Left colon (tissue), 2 donors: ENCODE results near the gene FERMT3. TPM values are rescaled to one million over a fixed set of nuclear protein-coding genes. Genes with fewer than 3 reads are reported as not detected.
A peak's percentile ranks its signal among the peaks of the same experiment; 100 is the strongest.

Experiments
- ATAC-seq: fragments of 200-7000 bp; cut with Tn5 transposase; one replicate; pipeline ENCODE4 v1.9.1; 2020; ENCODE audit warnings: mild to moderate bottlenecking, moderate library complexity
- DNase-seq, 2 donors: peaks; one replicate each; pipeline ENCODE4 v3.0.0-alpha.2; 2020
- intact Hi-C, 2 donors: fragments of 100-400 bp; cut with DNase I in 1 of 2; cut with micrococcal nuclease in 1 of 2; formaldehyde crosslinking; loops; one replicate each; pipeline versions ENCODE4 v1.11.2 to v1.14.0; 2022; cut with DNase I, micrococcal nuclease
- total RNA-seq, 2 donors: library from RNA; stranded (reverse); fragmentation: NEBNext Ultra II Directional; extraction: Animal tissue kit (Norgen Biotek cat#: 25700); gene quantifications; one replicate each; pipeline ENCODE4 v1.2.1, GENCODE V29; 2021
- donor health status: DM: no; HTN: no; CAD: no.
- donor health status: DM: yes; HTN: yes; CAD: no.

Gene FERMT3
- total RNA-seq, 2 donors from 2014 or later, result 16.1 to 21.7 TPM

GRCh38 chr11:64185175-64185692 lies 21.3 kb upstream of the FERMT3 start:
- peak; percentile 88 to 89 for DNase-seq
- intact Hi-C loops, result no loop called here
- peak; percentile 54 for ATAC-seq

DNA sequence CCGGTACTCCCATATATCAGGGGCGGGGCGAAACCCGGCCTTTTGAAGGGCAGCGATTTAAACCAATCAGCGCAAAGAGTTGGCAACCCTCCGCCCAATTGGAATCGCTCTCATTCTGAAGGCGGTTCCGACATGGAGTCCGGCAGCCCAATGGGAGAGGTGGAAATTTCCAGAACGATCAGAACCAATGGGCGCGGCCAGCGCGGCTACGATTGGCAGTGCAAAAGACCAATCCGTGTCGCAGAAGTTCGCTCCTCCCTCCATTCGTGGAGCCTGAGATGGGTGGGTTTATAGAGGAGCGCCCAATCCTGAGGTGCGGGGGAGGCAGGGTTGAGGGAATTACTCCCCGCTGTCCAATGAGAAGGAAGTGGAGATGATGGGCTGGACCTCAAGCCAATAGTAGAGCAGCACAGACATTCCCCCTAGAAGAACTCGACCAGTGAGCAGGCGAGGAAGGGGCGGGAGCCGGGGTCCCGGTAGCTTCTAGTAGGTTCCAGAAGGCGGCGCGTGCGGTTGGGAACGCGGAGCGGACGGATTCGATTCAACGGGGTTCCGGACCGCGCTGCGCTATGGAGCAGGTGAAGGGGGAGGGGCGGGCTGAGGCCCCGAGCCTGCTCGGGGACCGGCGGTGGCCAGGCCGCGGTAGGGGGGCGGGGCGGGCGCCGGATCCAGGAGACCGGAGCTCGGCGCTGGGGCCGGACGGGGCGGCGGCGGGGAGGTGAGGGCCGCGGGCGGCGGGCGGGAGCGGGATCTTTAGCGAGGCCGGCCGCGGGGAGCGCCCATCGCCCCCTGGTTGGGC lies 20.6 kb upstream of the FERMT3 start, which contains the start of gene STIP1:
Gene STIP1, plus strand, starts transcription at position 479 of the 799 bp plus-strand sequence. Its CDS starts 91 bp downstream, at position 570.
- intact Hi-C loops, result no loop called here
- ATAC-seq (peak; percentile 77), DNase-seq (peak; percentile 98 to 100)

- DNase-seq (no peak), ATAC-seq (no peak)
- intact Hi-C loops, result no loop called here
Observed at GRCh38 chr11:64186492-64187165, 19.9 kb upstream of the FERMT3 start.

GRCh38 chr11:64192434-64192833 lies 14.1 kb upstream of the FERMT3 start:
- intact Hi-C loops, result no loop called here
- DNase-seq (no peak), ATAC-seq (no peak)

DNA sequence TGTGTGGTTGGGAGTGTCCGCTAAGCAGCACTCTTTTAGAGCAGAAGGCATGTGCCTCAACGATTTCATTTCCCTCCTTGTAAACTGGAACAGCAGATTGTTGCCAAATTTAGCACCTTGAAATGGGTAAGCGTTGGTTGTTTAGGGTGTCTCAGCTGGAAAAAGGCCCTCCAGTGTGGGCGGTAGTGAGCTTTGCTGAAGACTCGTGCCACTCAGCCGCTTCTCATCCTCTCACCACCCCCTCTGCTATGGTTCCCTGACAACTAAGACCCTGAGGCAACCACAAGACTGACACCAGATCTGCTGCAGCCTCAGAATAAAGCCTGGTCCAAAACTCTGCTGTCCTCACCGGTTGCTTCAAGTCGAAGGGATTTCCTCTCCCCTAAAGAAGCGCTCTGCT lies 9.9 kb upstream of the FERMT3 start:
- intact Hi-C loops, result no loop called here
- ATAC-seq, result no peak
- DNase-seq, result no peak

GRCh38 chr11:64198511-64198910 lies 8.0 kb upstream of the FERMT3 start:
- no peak for DNase-seq
- intact Hi-C loops, result no loop called here
- ATAC-seq, result no peak

DNA sequence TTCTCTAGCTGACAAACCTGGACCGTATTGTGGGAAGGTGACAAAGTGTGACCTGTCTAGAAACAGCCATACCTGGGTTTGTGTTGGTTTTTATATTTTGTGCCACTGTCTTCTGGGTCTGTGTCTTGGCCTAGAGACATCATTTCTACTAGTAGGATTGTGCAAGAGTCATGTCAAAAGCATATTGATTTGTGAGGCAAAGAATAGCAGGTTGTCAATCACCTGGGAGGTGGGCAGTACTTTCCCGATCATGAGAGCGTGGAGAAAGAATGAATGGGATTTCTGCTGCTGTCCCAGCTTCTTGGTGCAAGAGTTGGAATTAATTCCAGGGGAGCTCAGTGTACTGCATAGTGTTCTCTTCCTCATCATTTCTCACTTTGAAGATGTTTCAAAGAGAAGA lies 5.0 kb upstream of the FERMT3 start:
- ATAC-seq (no peak), DNase-seq (no peak)
- intact Hi-C loops, result loop anchor here (10.0 kb wide), 2 partner anchors 83 to 103 kb away; partner anchors contain the start of genes BAD (in 1 of the 2), CATSPERZ (in 1 of the 2), ESRRA (in 1 of the 2) and GPR137 (in 1 of the 2)

DNA sequence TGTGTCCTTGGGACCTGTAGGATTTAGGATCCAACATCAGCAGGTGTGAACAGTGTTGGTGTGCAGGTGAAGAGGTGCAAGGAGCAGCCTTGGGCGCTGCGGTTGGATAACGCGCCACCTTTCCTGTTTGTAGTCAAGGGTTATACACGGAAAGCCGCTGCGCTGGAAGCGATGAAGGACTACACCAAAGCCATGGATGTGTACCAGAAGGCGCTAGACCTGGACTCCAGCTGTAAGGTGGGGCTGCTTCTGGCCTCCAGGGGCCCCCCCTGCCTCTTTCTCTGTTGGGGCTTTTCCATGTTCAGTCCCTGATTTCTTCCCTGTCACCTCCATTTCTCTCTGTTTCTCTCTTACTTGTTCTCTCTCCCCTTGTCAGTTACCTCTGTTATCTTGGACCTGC lies 3.5 kb upstream of the FERMT3 start:
- intact Hi-C loops, result loop anchor here (10.0 kb wide), 2 partner anchors 82 to 102 kb away; partner anchors contain the start of genes BAD (in 1 of the 2), CATSPERZ (in 1 of the 2), ESRRA (in 1 of the 2) and GPR137 (in 1 of the 2)
- no peak for ATAC-seq
- no peak for DNase-seq

DNA sequence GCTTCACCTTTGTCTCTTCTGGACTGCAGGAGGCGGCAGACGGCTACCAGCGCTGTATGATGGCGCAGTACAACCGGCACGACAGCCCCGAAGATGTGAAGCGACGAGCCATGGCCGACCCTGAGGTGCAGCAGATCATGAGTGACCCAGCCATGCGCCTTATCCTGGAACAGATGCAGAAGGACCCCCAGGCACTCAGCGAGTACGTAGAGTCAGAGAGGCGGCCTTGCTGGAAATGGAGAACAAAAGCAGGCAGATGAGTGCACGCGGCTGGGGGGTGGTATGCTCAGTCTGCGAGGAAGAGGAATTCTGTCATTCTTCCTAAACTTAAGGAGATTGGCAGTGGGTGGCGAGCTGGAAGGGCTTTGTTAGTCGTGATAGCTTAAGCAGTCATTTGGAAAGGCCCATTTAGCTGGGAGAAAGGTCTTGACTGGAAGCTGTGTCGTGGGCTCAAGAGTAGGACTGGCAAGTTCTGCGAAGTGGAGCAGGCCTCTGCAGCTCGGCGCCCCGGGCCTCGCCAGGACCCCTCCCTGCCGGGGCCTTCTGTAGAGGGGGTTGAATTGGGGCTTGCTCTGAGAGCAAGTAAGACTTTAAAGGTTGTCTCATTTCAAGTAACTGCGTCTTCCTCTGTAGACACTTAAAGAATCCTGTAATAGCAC lies 3.0 kb upstream of the FERMT3 start:
- no peak for ATAC-seq
- no peak for DNase-seq
- intact Hi-C loops, result loop anchor here (10.0 kb wide), 2 partner anchors 81 to 101 kb away; partner anchors contain the start of genes BAD (in 1 of the 2), CATSPERZ (in 1 of the 2), ESRRA (in 1 of the 2) and GPR137 (in 1 of the 2)

- ATAC-seq, result no peak
- intact Hi-C loops, result loop anchor here (10.0 kb wide), 2 partner anchors 81 to 101 kb away; partner anchors contain the start of genes BAD (in 1 of the 2), CATSPERZ (in 1 of the 2), ESRRA (in 1 of the 2) and GPR137 (in 1 of the 2)
Observed at GRCh38 chr11:64204080-64204440, 2.5 kb upstream of the FERMT3 start.

DNA sequence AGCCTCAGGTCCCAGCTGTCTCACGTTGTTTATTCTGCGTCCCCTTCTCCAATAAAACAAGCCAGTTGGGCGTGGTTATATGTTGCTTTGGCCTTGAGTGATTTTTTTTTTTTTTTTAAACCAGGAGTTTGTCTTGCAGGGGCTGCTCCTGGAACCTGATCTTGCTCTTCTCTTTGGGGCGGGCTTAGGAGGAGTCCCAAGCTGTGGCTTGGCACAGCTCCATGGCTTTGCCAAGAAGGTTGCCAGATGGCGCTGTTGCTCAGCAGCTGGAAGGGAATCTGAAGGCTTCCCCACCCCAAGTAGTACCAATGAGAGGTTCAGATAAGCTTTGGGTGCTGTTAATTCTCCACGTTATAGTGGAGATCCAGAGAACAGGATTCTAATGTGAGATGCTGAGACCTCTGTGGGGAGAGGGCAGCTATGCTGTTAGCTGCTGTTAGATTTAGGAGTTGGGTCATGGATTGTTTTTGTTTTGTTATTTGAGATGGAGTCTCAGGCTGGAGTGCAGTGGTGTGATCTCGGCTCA lies 2.0 kb upstream of the FERMT3 start:
- intact Hi-C loops, result loop anchor here (10.0 kb wide), 2 partner anchors 80 to 100 kb away; partner anchors contain the start of genes BAD (in 1 of the 2), CATSPERZ (in 1 of the 2), ESRRA (in 1 of the 2) and GPR137 (in 1 of the 2)
- ATAC-seq, result peak; percentile 73

More at GRCh38 chr11:64204080-64204440, 2.5 kb upstream of the FERMT3 start:
- DNase-seq, result no peak

DNA sequence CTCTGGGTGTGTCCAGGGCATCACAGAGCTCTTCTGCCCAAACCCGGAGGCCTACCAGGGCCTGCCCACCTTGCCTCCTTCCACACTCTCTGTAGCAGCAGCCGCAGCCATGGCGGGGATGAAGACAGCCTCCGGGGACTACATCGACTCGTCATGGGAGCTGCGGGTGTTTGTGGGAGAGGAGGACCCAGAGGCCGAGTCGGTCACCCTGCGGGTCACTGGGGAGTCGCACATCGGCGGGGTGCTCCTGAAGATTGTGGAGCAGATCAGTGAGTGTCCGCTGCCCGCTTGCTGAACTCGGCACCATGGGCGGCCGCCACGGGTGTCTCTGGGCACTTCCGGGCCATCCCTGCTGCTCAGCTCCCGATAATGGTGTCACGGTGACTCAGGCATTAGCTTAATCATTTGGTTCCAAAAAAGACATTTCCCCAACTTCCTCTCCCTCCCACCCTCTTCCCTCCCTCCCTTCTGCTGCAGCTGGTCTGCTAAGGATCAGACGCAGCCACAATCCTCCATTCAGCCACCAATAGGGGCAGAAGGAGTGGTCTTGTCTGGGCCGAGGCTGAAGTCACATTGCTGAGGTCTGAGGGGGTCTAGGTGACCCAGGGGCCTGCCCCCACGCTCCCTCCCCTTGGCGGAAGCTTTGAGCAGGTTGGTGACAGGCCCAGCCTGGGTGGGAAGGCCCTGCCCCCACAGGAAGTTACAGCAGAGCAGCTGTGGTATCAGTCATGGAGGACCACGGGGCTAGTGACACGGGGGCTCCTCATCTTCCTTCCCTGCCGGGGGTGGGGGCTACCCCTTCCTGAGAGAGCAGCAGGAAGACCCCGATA lies 950 bp downstream of the FERMT3 start:
- intact Hi-C loops, result loop anchor here (10.0 kb wide), 2 partner anchors 77 to 97 kb away; partner anchors contain the start of genes BAD (in 1 of the 2), CATSPERZ (in 1 of the 2), ESRRA (in 1 of the 2) and GPR137 (in 1 of the 2)
- DNase-seq (peak; percentile 75 to 76), ATAC-seq (no peak)

More for the DNA sequence above, 2.0 kb upstream of the FERMT3 start:
- peak; percentile 87 to 94 for DNase-seq

DNA sequence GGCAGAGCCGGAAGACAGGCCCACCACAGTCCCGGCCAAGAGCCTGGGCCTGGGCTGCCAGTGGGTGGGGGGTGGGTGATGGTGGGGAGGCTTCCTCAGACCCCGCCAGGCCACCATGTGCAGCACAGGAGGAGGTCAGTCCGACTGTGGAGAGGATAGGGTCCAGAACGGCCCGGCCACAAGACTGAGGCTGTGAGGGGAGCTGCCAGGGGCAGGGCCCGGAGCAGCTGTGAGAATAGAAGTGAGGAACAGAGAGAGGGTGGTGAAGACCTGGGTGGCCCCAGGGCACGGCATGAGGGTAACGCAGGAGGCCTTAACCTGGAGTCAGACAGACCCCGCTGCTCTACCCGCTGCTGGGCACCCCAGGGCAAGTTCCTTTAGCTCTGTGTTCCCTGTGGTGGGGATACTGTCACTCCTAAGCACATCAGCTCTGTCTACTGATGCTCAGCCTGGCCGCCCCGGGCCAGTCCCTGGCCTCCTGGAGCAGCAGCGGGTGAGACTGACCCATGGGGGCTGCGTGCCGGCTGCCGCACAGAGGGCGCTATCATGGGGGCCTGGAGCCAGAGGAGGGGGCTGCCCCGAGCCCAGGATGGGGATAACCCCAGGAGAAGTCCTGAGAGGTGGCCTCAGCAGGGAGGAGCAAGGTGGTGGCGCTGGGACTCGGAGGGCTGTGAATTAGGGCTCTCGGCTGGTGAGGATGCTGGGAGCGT lies 1.7 kb downstream of the FERMT3 start:
- ATAC-seq, result no peak
- peak in 1 of 2 donors; percentile 23 for DNase-seq
- intact Hi-C loops, result loop anchor here (10.0 kb wide), 2 partner anchors 77 to 97 kb away; partner anchors contain the start of genes BAD (in 1 of the 2), CATSPERZ (in 1 of the 2), ESRRA (in 1 of the 2) and GPR137 (in 1 of the 2)

- DNase-seq (no peak), ATAC-seq (no peak)
- intact Hi-C loops, result loop anchor here (10.0 kb wide), 2 partner anchors 76 to 96 kb away; partner anchors contain the start of genes BAD (in 1 of the 2), CATSPERZ (in 1 of the 2), ESRRA (in 1 of the 2) and GPR137 (in 1 of the 2)
Observed at GRCh38 chr11:64208796-64209562, 2.5 kb downstream of the FERMT3 start.

GRCh38 chr11:64209563-64209843 lies 3.0 kb downstream of the FERMT3 start:
- ATAC-seq, result no peak
- intact Hi-C loops, result loop anchor here (10.0 kb wide), 2 partner anchors 75 to 95 kb away; partner anchors contain the start of genes BAD (in 1 of the 2), CATSPERZ (in 1 of the 2), ESRRA (in 1 of the 2) and GPR137 (in 1 of the 2)
- DNase-seq, result no peak
